Esophagus muscularis mucosa (tissue), 3 donors: ENCODE measurements around the gene TET3.

Experiments used
- CTCF ChIP-seq, 3 experiments: fragments of 200-600 bp in 2 of 3; fragments of 450-650 bp in 1 of 3; sonication (generic) in 2 of 3; IDR thresholded peaks; one replicate each; pipeline ENCODE4 v1.5.1; 2017 to 2019; ENCODE audit warnings: antibody characterized with exemption in 3 of 3, mild to moderate bottlenecking in 2 of 3, moderate library complexity in 1 of 3
- POLR2A ChIP-seq: fragments of 450-650 bp; IDR thresholded peaks from one replicate; pipeline ENCODE4 v1.6.1; 2017; ENCODE audit warnings: antibody characterized with exemption, moderate library complexity, mild to moderate bottlenecking, low read depth

- no peak for TF ChIP-seq CTCF (IDR thresholded peaks at IDR 0.05)
- no peak for TF ChIP-seq POLR2A
Measured at GRCh38 chr2:73938718-73939352, 45.9 kb upstream of the TET3 start.
